Muscle layer of colon (tissue), 2 donors: ENCODE measurements around the gene RAMACL.
"Not testable (repeated sequence)": the region's sequence is repeated elsewhere in the genome, so short reads cannot be mapped to it uniquely, and the experiment has no call there.

Experiments used
- H3K27ac ChIP-seq: one replicate; pipeline ENCODE4 v1.7.0; 2013; ENCODE audit warnings: low read depth, mild to moderate bottlenecking, low read length, moderate library complexity
- H3K27me3 ChIP-seq, 2 donors: one replicate each; pipeline ENCODE4 v1.7.0; 2013; ENCODE audit warnings: low read length in 2 of 2, mild to moderate bottlenecking in 2 of 2; ENCODE audit not compliant: insufficient read depth in 2 of 2, control insufficient read depth in 1 of 2
- H3K36me3 ChIP-seq: one replicate; pipeline ENCODE4 v1.7.0; 2013; ENCODE audit warnings: mild to moderate bottlenecking, low read length; ENCODE audit not compliant: insufficient read depth
- H3K4me1 ChIP-seq: one replicate; pipeline ENCODE4 v1.7.0; 2013; ENCODE audit warnings: mild to moderate bottlenecking, low read length; ENCODE audit not compliant: insufficient read depth
- H3K4me3 ChIP-seq, 2 donors: one replicate each; pipeline ENCODE4 v1.7.0; 2013; ENCODE audit warnings: low read length in 2 of 2, low read depth in 1 of 2, mild to moderate bottlenecking in 1 of 2, moderate library complexity in 1 of 2
- H3K9ac ChIP-seq: one replicate; pipeline ENCODE4 v1.7.0; 2013; ENCODE audit warnings: low read length
- H3K9me3 ChIP-seq: one replicate; pipeline ENCODE4 v1.7.0; 2013; ENCODE audit warnings: mild to moderate bottlenecking, low read length
- donor health status: abdominal sarcoma.
- donor health status: Adenocarcinoma of cecum.

RAMACL gene

GRCh38 chr6:166544296-166544605 lies 42.2 kb downstream of the RAMACL start:
- Histone ChIP-seq H3K4me3 (no peak overlapping the region), H3K9me3 (no peaks in the 10 kb centered on the region), H3K4me1 (no peaks in the 10 kb centered on the region), H3K27me3 (no peaks in the 10 kb centered on the region), H3K27ac (no peak overlapping the region), H3K9ac (no peak overlapping the region), H3K36me3 (no peaks in the 10 kb centered on the region)

- no peaks in the 10 kb centered on the region for H3K36me3 ChIP-seq
- no peak overlapping the region for H3K4me3 ChIP-seq
- H3K27ac ChIP-seq = no peak overlapping the region
- H3K9ac ChIP-seq = no peak overlapping the region
- no peaks in the 10 kb centered on the region for H3K9me3 ChIP-seq
- no peaks in the 10 kb centered on the region for H3K27me3 ChIP-seq
- no peaks in the 10 kb centered on the region for H3K4me1 ChIP-seq
These were observed 42.7 kb downstream of the RAMACL start for GRCh38 chr6:166543603-166544295.

- no peaks in the 10 kb centered on the region for H3K4me1 ChIP-seq
- H3K4me3 ChIP-seq = no peak overlapping the region
- no peak overlapping the region for H3K9ac ChIP-seq
- no peaks in the 10 kb centered on the region for H3K36me3 ChIP-seq
- no peaks in the 10 kb centered on the region for H3K9me3 ChIP-seq
- no peaks in the 10 kb centered on the region for H3K27me3 ChIP-seq
- H3K27ac ChIP-seq = no peak overlapping the region
These were observed 43.9 kb downstream of the RAMACL start for GRCh38 chr6:166542580-166542912.

GRCh38 chr6:166541876-166542579 lies 44.5 kb downstream of the RAMACL start:
- Histone ChIP-seq H3K27ac (no peak overlapping the region), H3K9ac (no peak overlapping the region), H3K4me1 (no peaks in the 10 kb centered on the region), H3K9me3 (no peaks in the 10 kb centered on the region), H3K27me3 (no peaks in the 10 kb centered on the region), H3K36me3 (no peaks in the 10 kb centered on the region), H3K4me3 (no peak overlapping the region)

GRCh38 chr6:166541366-166541765 lies 45.1 kb downstream of the RAMACL start:
- Histone ChIP-seq H3K36me3 (no peaks in the 10 kb centered on the region), H3K9ac (no peak overlapping the region), H3K4me1 (no peaks in the 10 kb centered on the region), H3K27ac (no peak overlapping the region), H3K27me3 (no peaks in the 10 kb centered on the region), H3K4me3 (no peak overlapping the region), H3K9me3 (no peaks in the 10 kb centered on the region)

- Histone ChIP-seq H3K27ac (no peak overlapping the region), H3K36me3 (no peaks in the 10 kb centered on the region), H3K9me3 (no peaks in the 10 kb centered on the region), H3K4me3 (no peak overlapping the region), H3K9ac (no peak overlapping the region), H3K27me3 (no peaks in the 10 kb centered on the region), H3K4me1 (no peaks in the 10 kb centered on the region)
These were observed 45.7 kb downstream of the RAMACL start for GRCh38 chr6:166540631-166541331.

GRCh38 chr6:166539543-166539942 lies 46.9 kb downstream of the RAMACL start:
- Histone ChIP-seq H3K4me3 (no peak overlapping the region), H3K9ac (no peak overlapping the region), H3K27ac (no peak overlapping the region), H3K36me3 (no peaks in the 10 kb centered on the region), H3K4me1 (no peaks in the 10 kb centered on the region), H3K9me3 (no peaks in the 10 kb centered on the region), H3K27me3 (no peaks in the 10 kb centered on the region)

- not testable (repeated sequence) for H3K4me3 ChIP-seq
These were observed 47.5 kb downstream of the RAMACL start for GRCh38 chr6:166539011-166539385.

GRCh38 chr6:166538297-166539010 lies 48.0 kb downstream of the RAMACL start:
- Histone ChIP-seq H3K36me3 (no peaks in the 10 kb centered on the region), H3K4me3 (no peak overlapping the region), H3K4me1 (no peaks in the 10 kb centered on the region), H3K27me3 (no peaks in the 10 kb centered on the region), H3K9me3 (no peaks in the 10 kb centered on the region), H3K27ac (no peak overlapping the region), H3K9ac (no peak overlapping the region)

More at GRCh38 chr6:166539011-166539385, 47.5 kb downstream of the RAMACL start:
- H3K27me3 ChIP-seq, H3K9me3 ChIP-seq, H3K36me3 ChIP-seq, H3K27ac ChIP-seq, H3K9ac ChIP-seq, H3K4me1 ChIP-seq: not testable (repeated sequence)

GRCh38 chr6:166534658-166535406 lies 51.6 kb downstream of the RAMACL start:
- H3K9me3 ChIP-seq = no peaks in the 10 kb centered on the region
- no peaks in the 10 kb centered on the region for H3K27me3 ChIP-seq
- no peaks in the 10 kb centered on the region for H3K4me1 ChIP-seq
- H3K9ac ChIP-seq = no peak overlapping the region
- no peak overlapping the region for H3K27ac ChIP-seq
- no peak overlapping the region for H3K4me3 ChIP-seq
- no peaks in the 10 kb centered on the region for H3K36me3 ChIP-seq
